C4-2B (cell line): ENCODE data around the gene NAALADL1.

ENCODE experiments used
- CTCF ChIP-seq: fragments of 450-650 bp; conservative IDR thresholded peaks from 2 replicates; pipeline ENCODE4 v1.5.1; 2017; ENCODE audit warnings: mild to moderate bottlenecking
- ZFX ChIP-seq: fragments of 450-650 bp; IDR thresholded peaks from 2 replicates; pipeline ENCODE4 v1.6.1; 2017

- TF ChIP-seq CTCF (no peak), ZFX (no peak)
Observed at GRCh38 chr11:65051398-65051858, 6.9 kb downstream of the NAALADL1 start.
